SW480 (cell line): ENCODE results near the gene VSNL1.
A peak's percentile ranks its signal among the peaks of the same experiment; 100 is the strongest.

ENCODE experiments used
- DNase-seq: peaks from one replicate; pipeline ENCODE4 v3.0.0-alpha.2; 2016; ENCODE audit warnings: low spot score

The VSNL1 gene

GRCh38 chr2:17540093-17540812, at the start of gene VSNL1:
TSS of gene VSNL1 (plus strand) at chr2:17540696. CDS start at chr2:17592075, 51,379 bp downstream.
- DNase-seq: peak; percentile 99

- DNase-seq: no peak
Measured at GRCh38 chr2:17495590-17495989, 44.9 kb upstream of the VSNL1 start.

GRCh38 chr2:17497718-17498117, 42.8 kb upstream of the VSNL1 start:
- DNase-seq: no peak

GRCh38 chr2:17506736-17507616, 33.5 kb upstream of the VSNL1 start:
- DNase-seq: peak; percentile 60

- DNase-seq: no peak
Measured at GRCh38 chr2:17515652-17516051, 24.8 kb upstream of the VSNL1 start.

GRCh38 chr2:17517481-17518211, 22.9 kb upstream of the VSNL1 start:
- DNase-seq: peak; percentile 43

- peak; percentile 87 for DNase-seq
Measured at GRCh38 chr2:17518212-17519154, 22.0 kb upstream of the VSNL1 start, which contains the start of gene RAD51AP2. TSS of gene RAD51AP2 (minus strand) at chr2:17518440. CDS start at chr2:17518415, 25 bp downstream.

GRCh38 chr2:17519486-17519885, 21.0 kb upstream of the VSNL1 start:
- DNase-seq: no peak

GRCh38 chr2:17520761-17521160, 19.7 kb upstream of the VSNL1 start:
- no peak for DNase-seq

- DNase-seq: no peak
Measured at GRCh38 chr2:17521621-17522020, 18.9 kb upstream of the VSNL1 start.

GRCh38 chr2:17522303-17522702, 18.2 kb upstream of the VSNL1 start:
- DNase-seq: no peak

GRCh38 chr2:17529771-17530170, 10.7 kb upstream of the VSNL1 start:
- no peak for DNase-seq

- no peak for DNase-seq
Measured at GRCh38 chr2:17533546-17533945, 7.0 kb upstream of the VSNL1 start.

GRCh38 chr2:17536416-17536815, 4.1 kb upstream of the VSNL1 start:
- no peak for DNase-seq

- peak; percentile 60 for DNase-seq
Measured at GRCh38 chr2:17538022-17538843, 2.3 kb upstream of the VSNL1 start.

GRCh38 chr2:17538844-17539554, 1.5 kb upstream of the VSNL1 start:
- DNase-seq: peak; percentile 94

- DNase-seq: peak; percentile 87
Measured at GRCh38 chr2:17539611-17540092, 844 bp upstream of the VSNL1 start.

GRCh38 chr2:17540813-17541530, 476 bp downstream of the VSNL1 start:
- DNase-seq: peak; percentile 78

- DNase-seq: peak; percentile 50
Measured at GRCh38 chr2:17541531-17541950, 1.0 kb downstream of the VSNL1 start.
